Measurements from ENCODE around the gene WDR72.

DNA sequence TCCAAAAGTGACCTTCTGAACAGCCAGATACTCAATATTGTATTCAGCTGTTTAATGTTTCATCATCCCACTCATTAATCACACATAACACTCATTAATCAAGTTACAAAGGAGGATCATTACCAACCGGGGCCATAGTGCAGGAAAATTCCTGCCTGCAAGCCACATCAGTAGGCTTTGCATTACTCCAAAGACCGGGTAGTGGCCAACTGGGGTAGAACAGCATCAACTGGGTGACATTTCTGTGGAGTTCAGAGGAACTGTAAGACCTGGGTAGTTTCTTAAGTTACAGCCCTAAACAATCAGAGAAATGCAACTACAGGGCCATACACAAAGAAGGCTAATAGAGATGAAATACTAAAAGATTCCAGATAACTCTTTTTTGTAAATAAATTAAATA, 253.1 kb downstream of the WDR72 start:
- no peak for TF ChIP-seq YY1 (IDR thresholded peaks at IDR 0.05)
- no peak for TF ChIP-seq CTCF (IDR thresholded peaks at IDR 0.05; ENCODE audit: low read depth, low read length, missing input control)
- no peak for TF ChIP-seq JUND (IDR thresholded peaks at IDR 0.05)
- TF ChIP-seq, protein P1, sequence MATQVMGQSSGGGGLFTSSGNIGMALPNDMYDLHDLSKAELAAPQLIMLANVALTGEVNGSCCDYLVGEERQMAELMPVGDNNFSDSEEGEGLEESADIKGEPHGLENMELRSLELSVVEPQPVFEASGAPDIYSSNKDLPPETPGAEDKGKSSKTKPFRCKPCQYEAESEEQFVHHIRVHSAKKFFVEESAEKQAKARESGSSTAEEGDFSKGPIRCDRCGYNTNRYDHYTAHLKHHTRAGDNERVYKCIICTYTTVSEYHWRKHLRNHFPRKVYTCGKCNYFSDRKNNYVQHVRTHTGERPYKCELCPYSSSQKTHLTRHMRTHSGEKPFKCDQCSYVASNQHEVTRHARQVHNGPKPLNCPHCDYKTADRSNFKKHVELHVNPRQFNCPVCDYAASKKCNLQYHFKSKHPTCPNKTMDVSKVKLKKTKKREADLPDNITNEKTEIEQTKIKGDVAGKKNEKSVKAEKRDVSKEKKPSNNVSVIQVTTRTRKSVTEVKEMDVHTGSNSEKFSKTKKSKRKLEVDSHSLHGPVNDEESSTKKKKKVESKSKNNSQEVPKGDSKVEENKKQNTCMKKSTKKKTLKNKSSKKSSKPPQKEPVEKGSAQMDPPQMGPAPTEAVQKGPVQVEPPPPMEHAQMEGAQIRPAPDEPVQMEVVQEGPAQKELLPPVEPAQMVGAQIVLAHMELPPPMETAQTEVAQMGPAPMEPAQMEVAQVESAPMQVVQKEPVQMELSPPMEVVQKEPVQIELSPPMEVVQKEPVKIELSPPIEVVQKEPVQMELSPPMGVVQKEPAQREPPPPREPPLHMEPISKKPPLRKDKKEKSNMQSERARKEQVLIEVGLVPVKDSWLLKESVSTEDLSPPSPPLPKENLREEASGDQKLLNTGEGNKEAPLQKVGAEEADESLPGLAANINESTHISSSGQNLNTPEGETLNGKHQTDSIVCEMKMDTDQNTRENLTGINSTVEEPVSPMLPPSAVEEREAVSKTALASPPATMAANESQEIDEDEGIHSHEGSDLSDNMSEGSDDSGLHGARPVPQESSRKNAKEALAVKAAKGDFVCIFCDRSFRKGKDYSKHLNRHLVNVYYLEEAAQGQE (IDR thresholded peaks at IDR 0.05): no peak
- no peak for TF ChIP-seq FOXA1 (IDR thresholded peaks at IDR 0.05)
- TF ChIP-seq RXRA (IDR thresholded peaks at IDR 0.05): no peak
- TF ChIP-seq ZBTB33 (IDR thresholded peaks at IDR 0.05): no peak
- TF ChIP-seq, protein P2, sequence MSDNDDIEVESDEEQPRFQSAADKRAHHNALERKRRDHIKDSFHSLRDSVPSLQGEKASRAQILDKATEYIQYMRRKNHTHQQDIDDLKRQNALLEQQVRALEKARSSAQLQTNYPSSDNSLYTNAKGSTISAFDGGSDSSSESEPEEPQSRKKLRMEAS (IDR thresholded peaks at IDR 0.05): no peak

Measured in liver (tissue), 3 donors.